ENCODE measurements around the gene NRL. TPM values are rescaled to one million over a fixed set of nuclear protein-coding genes. Genes with fewer than 3 reads are reported as not detected.

The NRL gene
- total and polyA plus RNA-seq, 9 of the 15 experiments (the other 6 are each of a cell fraction or from before 2014, with no cell fraction given), result 0.07 to 2.7 (median 1.4) TPM; not detected in 1

GRCh38 chr14:24066496-24067132 is 48.1 kb downstream of the NRL start:
- ChIA-PET CTCF (ENCODE audit: low intra/inter-chr PET ratio) (no interaction called here), POLR2A (no interaction called here)
- DNase-seq (ENCODE audit: extremely low read depth in 1 of 4, low spot score in 3 of 4), result no peak
- no peaks in the 10 kb centered on the region; a peak in 1 of 5 replicates for H3K4me1 ChIP-seq (replicated peaks in 1 of 2; ENCODE audit: control insufficient read depth in 2 of 2, insufficient read depth in 2 of 2, low read length in 2 of 2)
- ATAC-seq, result no peak
- H4K20me1 ChIP-seq (replicated peaks; ENCODE audit: control insufficient read depth, insufficient read depth, low read length), result no peaks in the 10 kb centered on the region
- TF ChIP-seq SETDB1 (IDR thresholded peaks at IDR 0.05; ENCODE audit: low read length) (no peak), HNRNPH1 (optimal IDR thresholded peaks at IDR 0.05; ENCODE audit: low read depth, low read length) (no peak), ZNF175 (CRISPR knock-in tag; IDR thresholded peaks at IDR 0.05; ENCODE audit: low read depth) (no peak), SNRNP70 (optimal IDR thresholded peaks at IDR 0.05; ENCODE audit: low read depth, low read length) (no peak), PRPF4 (IDR thresholded peaks at IDR 0.05; ENCODE audit: insufficient read depth, low read depth, low read length, poor library complexity, severe bottlenecking) (no peak), CCNT2 (IDR thresholded peaks at IDR 0.05; ENCODE audit: borderline replicate concordance, extremely low read depth, insufficient read length, low read depth, low read length) (no peak), ETV1 (tag; conservative IDR thresholded peaks at IDR 0.05; ENCODE audit: low read depth) (no peak), MXI1 (IDR thresholded peaks at IDR 0.05; ENCODE audit: low read depth, low read length) (no peak)
- TF ChIP-seq, protein P1, sequence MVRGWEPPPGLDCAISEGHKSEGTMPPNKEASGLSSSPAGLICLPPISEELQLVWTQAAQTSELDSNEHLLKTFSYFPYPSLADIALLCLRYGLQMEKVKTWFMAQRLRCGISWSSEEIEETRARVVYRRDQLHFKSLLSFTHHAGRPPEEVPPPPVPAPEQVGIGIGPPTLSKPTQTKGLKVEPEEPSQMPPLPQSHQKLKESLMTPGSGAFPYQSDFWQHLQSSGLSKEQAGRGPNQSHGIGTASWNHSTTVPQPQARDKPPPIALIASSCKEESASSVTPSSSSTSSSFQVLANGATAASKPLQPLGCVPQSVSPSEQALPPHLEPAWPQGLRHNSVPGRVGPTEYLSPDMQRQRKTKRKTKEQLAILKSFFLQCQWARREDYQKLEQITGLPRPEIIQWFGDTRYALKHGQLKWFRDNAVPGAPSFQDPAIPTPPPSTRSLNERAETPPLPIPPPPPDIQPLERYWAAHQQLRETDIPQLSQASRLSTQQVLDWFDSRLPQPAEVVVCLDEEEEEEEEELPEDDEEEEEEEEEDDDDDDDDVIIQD (CRISPR knock-in tag; IDR thresholded peaks at IDR 0.05), result no peak
- TF ChIP-seq, protein P2, sequence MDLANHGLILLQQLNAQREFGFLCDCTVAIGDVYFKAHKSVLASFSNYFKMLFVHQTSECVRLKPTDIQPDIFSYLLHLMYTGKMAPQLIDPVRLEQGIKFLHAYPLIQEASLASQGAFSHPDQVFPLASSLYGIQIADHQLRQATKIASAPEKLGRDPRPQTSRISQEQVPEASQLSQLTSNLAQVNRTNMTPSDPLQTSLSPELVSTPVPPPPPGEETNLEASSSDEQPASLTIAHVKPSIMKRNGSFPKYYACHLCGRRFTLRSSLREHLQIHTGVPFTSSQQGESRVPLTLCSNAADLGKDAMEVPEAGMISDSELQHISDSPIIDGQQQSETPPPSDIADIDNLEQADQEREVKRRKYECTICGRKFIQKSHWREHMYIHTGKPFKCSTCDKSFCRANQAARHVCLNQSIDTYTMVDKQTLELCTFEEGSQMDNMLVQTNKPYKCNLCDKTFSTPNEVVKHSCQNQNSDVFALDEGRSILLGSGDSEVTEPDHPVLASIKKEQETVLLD (IDR thresholded peaks at IDR 0.05), result no peak
- H3K27ac ChIP-seq (ENCODE audit: extremely low read depth, low read depth, low read length), result no peak overlapping the region
- no peak for FAIRE-seq
- H3K27me3 ChIP-seq (ENCODE audit: control insufficient read depth in 2 of 2, insufficient read depth in 2 of 2, low read length in 2 of 2), result peaks cover 0 to 37% of the 10 kb centered on the region in 2 experiments; a peak in 3 of 5 replicates
- H3K9ac ChIP-seq (ENCODE audit: insufficient read depth in 1 of 2, low read depth in 2 of 2, low read length in 2 of 2), result no peak overlapping the region
- no peak overlapping the region for H3K4me3 ChIP-seq
- no peaks in the 10 kb centered on the region for H3K9me3 ChIP-seq (replicated peaks; ENCODE audit: control insufficient read depth, insufficient read depth, low read depth, low read length)
- 22% methylated on average over 4 of the region's 8 CpGs for WGBS (ENCODE audit: insufficient coverage, low coverage, missing lambda C conversion rate)
- H3K79me2 ChIP-seq (ENCODE audit: control insufficient read depth, insufficient read depth, low read length), result no peaks in the 10 kb centered on the region
- intact Hi-C loops (cut with micrococcal nuclease), result no loop called here
- no peaks in the 10 kb centered on the region for H3K36me3 ChIP-seq (ENCODE audit: control insufficient read depth, insufficient read depth, low read length)
- H3K9me1 ChIP-seq (ENCODE audit: control insufficient read depth, insufficient read depth, low read length), result no peaks in the 10 kb centered on the region
- BruUV-seq (replicated peaks), result no TSS peak
- no peak overlapping the region for H3K4me2 ChIP-seq (ENCODE audit: insufficient read depth, low read length)
- H2AFZ ChIP-seq (ENCODE audit: low read depth, low read length), result no peak overlapping the region
- in situ Hi-C loops (cut with MboI), result no loop called here
